T1000 (cell line): Measurements from ENCODE around the gene MCUB.

Experiments
- DNase-seq: peaks from one replicate; lab custom pipeline; 2025; ENCODE audit warnings: mixed read lengths; lab: John Stamatoyannopoulos, UW

The MCUB gene

DNA sequence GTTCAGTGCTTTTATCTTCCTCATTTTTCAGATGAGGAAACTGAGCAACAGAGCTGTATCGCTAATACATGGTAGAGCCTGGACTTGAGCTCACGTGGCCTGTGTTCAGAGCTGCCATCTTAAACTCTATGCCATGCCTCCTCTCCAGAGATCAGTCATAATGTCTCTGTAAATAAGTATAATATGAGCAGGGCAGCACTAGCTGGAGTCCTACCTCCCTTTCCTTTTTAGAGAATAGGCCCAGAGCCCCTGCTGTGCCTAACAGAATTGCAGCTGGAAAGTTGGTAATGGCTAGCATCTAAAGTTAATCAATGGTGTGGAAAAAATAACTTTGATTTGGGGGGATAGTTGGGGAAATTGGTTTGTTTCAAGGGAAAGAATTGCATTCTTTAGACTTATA, 122.8 kb downstream of the MCUB start:
- no peak for DNase-seq

DNA sequence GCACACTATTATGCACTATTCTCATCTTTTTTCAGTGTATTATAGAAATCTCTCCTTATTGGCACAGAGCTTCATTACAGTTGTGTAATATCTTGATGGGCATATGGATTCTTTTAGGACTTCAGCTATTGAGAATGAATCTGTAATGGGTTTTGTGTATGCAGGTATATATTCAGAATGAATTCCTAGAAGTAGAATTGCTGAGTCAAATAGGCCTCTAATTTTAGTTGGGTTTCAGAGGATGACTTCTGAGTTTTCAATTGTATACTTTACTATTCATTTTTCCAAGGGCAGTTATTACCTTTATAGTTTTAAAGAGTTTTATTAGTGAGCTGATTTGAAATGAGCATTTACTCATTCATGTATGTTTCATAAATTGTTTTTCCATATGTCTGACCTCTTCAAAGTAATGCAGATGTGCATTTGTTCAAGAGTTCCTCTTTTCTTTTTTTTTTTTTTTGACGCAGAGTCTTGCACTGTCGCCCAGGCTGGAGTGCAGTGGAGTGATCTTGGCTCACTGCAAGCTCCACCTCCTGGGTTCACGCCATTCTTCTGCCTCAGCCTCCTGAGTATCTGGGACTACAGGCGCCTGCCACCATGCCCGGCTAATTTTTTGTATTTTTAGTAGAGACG, 123.7 kb downstream of the MCUB start:
- DNase-seq, result no peak

DNA sequence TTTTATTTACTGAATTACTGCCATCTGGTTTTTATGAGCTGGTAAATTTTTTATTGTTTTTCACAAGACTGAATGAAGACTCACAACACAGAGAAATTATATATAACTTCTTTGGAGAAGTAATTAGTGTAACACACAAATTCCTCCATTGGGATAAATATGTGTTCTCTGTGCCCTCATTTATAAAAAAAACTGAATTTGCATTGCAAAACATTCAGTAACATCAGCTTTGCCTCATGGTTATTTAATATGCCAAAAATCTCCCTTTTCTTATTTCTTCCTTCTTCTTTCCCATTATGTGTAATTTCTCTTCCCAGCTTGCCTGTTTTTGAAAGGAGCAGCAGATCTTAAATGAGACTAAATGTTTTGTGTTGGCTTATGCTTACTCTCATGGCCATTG, 124.7 kb downstream of the MCUB start:
- DNase-seq, result no peak

DNA sequence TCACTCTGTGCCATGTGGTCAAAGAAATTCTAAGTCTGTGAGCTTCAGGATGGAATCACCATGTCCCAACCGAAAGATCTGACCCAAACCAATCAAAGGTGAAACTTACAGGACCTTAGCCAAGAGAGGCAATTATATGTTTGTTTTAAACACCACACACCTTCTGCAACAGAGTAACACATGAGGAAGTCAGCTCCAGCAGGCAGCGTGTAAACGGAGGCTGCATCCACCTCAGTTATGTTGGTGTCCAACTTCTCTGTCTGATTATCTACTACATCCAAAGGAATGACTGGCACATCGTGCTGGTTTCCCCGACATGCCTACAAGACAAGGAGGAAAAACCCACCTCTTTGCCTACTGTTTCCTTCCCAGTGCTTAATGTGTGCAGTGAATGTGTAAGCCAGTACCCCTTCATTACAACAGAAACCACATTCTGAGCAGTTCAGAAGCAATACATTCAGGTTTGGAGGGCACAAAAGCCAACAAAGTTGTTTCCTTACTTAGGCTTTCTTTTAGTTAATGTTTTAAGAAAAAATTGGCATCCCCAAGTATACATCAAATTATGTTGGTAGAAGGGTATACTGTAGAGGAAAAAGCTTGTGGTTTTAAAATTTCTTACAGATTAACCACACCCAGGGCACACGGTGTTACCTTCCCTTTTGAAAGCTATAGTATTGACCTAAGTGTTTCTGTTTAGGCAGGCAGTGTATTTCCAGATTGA, 130.8 kb downstream of the MCUB start:
- no peak for DNase-seq

DNA sequence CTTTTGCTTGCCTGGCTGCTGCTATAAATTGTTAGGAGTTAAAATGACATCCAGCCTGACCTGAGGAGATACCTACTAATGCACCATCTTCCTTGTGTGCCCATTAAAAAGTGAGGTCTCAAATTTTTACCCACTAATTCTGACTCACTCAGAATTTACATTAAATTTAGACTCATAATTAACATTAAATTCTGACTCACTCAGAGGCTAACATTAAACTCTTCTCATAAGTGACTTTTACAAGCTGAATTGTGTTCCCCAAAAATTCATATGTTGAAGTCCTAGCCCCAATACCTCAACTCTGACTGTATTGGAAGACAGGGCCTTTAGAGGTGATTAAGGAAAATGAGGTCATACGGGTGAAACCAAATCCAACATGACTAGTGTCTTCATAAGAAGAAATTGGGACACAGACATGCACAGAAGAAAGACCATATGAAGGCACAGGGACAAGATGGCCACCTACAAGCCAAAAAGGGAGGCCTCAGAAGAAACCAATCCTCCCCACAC, 131.4 kb downstream of the MCUB start:
- no peak for DNase-seq

DNA sequence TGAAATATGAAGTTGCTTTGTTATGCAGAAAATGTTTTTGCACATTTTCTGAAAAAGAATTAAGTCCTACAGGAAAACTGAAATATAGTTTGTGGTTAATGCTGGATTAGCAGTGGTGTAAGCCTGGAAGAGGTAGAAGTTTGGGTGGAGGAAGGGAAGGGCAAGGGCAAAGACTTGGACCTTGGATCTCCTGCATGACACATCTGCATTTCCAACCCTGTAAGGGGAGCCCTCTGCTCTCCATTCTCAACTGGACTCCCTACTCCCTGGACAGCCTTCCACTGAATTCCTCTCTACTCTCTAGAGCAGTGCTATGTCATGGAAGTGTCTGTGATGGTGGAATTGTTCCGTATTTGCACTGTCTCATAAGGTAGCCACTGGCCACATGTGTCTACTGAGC, 138.6 kb downstream of the MCUB start:
- DNase-seq, result no peak

DNA sequence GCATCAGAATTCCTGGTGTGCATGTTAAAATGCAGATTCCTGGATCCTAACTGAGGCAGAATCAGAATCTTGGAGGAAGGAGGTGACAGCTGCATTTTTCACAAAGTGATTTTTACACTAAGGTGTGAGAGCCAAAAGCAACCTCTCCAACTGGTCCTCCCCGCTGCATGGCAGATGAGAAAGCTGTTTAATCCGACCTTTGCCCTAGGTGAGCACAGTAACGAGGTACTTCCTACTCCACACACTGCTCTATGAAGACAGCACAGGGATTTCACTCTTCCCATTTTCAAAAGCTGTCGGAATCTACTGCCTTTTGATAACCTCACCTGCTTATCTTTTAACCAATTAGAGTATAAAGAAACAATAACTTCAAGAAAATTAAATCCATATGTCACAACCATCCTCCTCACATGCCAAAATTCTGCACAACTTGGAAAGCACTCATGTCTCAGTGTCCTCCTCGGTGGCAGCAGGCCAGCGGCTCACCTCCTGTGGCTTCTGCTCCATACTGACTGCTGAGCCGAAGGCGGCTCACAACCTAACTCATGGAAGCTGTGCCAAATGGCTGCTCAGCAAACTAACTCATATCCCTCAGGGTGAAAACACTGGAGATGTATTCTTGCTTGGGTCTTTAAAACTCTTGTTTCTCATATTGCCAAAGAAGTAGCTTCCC, 139.6 kb downstream of the MCUB start:
- no peak for DNase-seq

DNA sequence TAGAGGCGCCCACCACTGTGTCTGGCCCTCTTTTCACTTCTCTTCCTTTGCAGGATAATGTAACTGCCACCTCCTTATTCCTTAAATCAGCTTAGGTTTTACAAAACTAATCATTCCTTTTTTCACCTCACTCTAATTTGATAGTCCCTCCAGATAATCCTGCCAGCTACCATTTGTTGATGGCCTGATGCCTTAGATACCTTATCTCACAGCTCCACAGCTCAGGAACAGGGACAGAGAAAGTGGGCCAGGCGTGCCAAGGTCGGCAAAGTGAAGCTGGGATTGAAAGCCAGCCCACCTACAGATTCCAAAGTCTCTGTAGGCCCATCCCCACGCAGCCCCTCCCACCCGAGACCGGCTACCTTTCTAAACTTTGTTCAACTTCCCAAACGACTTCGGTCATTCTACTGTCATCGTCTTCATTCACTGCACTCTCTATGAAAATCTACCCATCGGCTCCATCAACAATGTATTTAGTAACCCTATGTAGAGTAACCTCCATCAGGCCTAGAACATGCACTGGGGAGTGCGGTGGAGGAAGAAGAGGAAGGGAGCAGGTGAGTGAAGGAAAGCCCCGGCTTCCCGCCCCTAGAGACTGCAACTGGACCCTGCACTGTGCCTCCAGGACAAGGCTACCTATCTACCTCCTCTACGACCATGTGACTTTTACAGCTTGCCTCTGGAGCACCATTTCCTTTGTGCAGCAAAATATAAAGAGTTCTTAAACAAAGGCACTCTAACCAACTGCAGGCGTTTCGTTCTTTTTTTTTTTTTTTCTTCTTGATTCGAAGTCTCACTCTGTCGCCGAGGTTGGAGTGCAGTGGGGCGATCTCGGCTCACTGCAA, 141.7 kb downstream of the MCUB start:
- DNase-seq, result no peak

DNA sequence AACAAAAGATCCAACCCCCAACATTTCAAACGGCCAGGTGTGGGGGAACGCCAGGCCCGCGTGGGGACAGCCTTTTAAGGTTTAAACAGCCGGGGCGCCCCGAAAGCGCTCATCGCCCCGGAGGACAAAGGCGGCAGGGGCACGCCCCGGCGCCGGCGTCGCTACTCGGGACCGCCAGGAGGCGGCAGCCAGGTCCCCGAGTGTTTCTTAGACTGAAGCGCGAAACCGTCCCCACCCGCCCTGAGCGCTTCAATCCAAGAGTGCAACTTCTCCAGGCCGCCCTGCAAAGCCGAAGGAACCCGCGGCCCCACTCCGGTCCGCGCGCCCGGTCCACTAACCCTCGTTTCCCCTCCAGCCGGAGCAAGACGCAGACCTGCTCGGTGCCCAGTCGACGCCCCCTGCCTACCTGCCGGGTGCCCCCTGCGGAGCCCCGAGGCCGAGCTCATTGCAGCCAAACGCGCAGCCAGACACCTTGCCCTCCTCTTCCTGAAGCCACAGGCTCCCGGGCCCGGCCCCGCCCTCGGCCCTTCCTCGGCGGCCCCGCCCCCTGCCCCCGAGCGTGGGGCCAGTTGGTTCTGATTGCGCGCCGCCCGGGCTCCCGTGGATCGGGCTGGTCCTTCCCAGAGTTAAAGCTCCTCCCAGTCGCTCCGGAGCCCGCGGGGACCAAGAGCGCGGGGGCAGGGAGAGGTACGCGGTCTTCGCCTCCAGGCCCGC, 143.1 kb downstream of the MCUB start, which contains the start of gene CASP6:
CASP6 (minus strand) TSS at position 496 of the 714 bp plus-strand sequence; CDS start at position 446, 50 bp downstream.
- DNase-seq, result peak; percentile 73

DNA sequence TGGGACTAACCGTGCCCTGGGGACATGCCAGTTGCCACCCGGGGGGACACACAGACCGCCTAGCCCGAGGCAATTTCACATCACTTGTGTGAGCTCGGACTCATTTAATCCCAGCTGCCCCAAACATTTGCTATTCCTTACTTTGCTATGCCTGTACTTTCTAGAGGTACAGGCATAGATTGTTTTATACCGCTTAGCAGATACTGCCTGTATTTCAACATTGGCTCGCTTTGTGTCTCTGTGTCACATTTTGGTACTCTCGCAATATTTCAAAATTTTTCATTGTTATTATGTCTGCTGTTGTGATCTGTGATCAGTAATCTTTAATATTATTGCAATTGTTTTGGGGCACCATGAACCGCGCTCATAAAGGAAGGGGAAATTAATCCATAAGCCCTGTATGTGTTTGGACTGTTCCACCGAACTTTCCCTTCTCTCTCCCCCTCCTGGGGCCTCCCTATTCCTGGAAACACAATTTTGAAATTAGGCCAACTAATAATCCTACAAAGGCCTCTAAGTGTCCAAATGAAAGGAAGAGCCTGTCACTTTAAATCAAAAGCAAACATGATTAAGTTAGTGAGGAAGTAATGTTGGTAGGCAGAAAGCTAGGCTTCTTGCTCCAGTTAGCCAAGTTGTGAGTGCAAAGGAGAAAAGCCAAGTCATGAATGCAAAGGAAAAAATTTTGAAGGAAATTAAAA, 143.8 kb downstream of the MCUB start:
- DNase-seq, result no peak

DNA sequence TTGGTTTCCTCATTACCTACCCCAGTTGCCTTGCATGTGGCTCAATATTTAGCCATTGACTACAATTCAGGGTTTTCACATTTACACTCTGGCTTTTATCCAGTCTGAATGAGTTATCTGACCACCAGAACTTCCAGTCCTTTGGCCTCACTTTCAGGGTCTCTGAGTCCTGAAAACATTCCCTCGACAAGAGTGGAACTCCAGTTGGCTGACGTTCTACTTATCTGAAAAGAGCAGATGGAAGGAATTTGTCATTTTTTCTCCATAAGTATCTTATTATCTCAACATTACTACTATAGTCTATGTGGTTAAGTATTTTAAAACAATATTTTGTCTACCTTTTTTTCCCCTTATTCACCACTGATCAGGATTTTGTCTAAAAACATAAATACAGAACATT, 148.4 kb downstream of the MCUB start:
- no peak for DNase-seq

DNA sequence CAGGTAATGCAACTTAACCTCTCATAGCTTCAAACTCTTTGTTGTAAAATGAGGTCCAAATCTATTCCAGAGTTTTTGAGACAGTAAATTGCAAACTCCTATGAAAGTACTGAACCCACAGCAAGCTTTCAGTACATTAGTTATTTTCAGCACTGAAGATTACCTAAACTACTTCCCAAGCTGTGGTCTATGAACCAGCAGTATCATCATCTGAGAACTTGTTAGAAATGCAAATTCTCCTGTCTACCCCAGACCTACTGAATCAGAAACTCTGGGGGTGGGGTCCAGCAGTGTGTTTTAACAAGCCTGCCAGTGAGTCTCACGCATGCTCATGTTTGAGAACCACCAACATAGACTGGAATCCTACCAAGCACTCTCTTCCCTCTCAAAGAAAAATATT, 148.9 kb downstream of the MCUB start:
- DNase-seq, result no peak

DNA sequence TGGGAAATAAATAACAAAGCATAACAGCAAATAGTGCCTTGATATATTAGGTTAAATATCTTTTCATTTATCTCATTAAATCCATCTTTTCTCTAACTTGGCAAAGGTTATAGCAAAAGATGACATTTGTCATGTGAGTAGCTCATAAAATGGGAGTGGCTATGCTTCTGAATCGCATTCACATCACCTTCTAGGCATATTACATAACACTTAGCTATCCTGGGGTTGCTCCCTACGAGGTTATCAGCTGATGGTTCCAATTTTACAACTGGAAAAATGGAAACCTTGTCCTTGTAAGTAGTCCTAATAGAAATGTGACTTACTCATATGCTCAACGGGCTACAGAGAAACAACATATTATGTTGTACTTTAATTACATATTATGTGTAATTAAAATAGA, 153.5 kb downstream of the MCUB start:
- DNase-seq, result no peak

DNA sequence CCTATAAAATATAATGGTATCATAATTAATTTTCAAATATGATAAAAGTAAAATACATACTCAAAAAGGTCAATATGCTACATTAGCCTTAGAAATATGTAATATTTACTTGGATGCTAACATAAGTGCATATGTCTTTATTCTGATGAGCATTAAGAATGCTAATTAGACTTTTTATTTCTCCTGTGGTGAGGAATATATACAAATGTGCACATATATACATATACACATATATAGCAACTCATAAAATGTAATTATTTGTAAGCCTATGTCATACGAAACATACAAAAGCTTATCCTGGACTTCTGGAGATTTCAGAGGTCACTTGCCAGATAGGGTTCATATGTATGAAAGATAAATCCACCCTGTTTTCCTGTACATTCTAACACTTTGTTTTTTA, 158.7 kb downstream of the MCUB start:
- no peak for DNase-seq

DNA sequence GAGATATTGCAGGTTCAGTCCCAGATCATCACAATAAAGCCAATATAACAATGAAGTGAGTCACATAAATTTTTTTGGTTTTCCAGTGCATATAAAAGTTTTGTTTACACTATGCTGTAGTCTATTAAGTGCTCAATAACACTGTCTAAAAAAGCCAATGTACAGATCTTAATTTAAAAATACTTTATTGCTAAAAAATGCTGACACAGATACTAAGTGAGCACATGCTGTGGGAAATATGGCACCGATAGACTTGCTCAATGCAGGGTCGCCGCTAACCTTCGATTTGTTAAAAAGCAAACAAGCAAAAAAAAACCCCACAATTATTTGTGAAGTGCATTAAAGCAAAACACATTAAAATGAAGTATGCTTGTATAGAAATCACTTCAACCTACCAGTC, 159.6 kb downstream of the MCUB start:
- no peak for DNase-seq

DNA sequence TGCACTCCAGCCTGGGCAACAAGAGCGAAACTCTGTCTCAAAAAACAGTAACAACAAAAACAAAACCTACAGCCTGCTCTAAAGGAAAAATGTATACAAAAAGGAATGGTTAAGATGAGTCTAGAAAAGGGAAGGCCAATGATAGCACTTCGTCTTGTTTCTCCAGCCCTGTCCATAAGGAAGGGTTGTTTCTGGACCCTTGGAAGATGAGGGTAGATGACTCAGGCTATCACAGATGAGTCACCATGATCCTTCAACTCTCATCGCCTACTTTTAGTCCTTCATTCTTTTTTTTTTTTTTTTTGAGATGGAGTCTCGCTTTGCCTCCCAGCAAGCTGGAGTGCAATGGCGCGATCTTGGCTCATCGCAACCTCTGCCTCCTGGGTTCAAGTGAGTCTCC, 161.0 kb downstream of the MCUB start:
- DNase-seq, result no peak

DNA sequence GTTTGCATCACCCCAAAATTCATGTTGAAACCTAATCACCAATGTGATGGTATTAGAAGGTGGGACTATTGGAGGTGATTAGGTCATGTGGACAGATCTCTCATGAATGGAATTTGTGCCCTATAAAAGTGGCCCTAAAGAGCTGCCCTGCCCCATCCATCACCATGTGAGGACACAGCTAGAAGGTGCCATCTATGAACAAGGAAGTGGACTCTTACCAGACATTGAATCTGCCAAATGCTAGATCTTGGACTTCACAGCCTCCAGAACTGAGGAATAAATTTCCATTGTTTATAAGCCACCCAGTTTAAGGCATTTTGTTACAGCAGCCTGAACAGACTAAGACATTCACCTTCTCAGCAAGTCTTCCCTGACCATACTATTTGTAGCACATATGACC, 162.3 kb downstream of the MCUB start:
- no peak for DNase-seq

DNA sequence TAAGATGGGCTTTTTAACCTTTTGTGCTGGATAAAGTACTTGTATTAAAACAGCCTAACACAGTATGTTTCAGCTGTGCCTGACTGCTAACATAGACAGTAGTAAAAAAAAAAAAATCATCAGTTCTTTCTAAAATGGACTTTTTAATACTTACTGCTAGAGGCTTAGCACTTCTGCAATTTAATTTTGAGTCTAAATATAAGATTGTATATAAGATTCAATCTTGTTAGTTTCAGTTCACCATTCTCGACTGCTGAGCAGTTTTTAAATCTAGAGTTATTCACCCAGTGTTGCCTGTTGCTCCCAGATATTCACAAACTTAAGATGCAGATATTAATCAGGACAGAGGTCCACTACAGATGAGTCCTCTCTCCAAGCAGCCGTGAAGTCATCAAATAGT, 163.1 kb downstream of the MCUB start:
- DNase-seq, result no peak

DNA sequence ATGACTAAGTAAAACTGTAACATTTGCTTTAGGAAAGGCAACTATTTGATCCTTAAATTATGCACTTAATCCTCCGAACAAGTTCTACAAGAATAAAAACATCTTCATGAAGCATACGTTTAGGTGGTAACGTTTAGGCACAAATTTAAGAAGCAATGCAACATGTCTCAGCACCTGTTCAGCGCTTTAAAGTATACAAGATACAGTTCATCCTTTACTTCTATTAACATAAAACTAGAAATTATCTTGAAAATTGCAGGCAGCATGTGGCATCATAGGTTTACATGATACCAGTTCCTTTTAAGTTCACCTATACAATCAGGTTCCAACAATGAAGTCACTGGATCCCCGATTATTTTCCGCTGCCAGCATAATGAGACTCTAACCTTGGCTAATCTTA, 168.3 kb downstream of the MCUB start:
- DNase-seq, result no peak

DNA sequence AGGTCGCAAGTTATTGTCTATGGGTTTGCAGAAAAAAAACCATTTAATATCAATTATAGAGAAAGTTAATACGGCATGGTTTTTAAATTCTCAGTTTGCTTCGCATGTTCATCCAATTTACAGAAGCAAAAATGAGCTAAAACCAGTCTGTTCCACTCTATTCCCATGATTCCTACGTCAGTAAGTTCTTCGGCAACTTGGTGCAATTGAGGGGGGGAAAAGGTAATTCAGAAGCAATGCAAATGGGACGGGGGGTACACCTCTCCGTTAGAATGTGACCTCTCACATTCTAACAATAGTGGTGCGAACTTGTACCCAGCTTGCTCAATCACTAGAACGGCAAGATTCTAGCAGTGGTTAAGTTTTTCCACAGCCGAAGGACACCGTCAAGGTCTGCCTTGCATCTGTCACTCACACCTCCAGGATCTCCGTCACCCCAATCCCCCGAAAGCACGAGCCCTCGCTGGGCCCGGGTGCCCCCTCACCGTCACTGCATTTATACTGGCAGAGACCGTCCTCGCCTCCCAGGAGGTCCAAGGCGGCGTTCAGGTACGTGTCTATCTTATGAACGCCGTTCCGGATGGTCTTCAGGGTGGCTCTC, 169.2 kb downstream of the MCUB start:
- no peak for DNase-seq
